Measurements from ENCODE around the gene FGF14.
A peak's percentile ranks its signal among the peaks of the same experiment; 100 is the strongest.
"Not testable (repeated sequence)": the region's sequence is repeated elsewhere in the genome, so short reads cannot be mapped to it uniquely, and the experiment has no call there.

FGF14 gene

GRCh38 chr13:101868585-101869469, 533.0 kb downstream of the FGF14 start:
- DNase-seq (ENCODE audit: low spot score): no peak

DNA sequence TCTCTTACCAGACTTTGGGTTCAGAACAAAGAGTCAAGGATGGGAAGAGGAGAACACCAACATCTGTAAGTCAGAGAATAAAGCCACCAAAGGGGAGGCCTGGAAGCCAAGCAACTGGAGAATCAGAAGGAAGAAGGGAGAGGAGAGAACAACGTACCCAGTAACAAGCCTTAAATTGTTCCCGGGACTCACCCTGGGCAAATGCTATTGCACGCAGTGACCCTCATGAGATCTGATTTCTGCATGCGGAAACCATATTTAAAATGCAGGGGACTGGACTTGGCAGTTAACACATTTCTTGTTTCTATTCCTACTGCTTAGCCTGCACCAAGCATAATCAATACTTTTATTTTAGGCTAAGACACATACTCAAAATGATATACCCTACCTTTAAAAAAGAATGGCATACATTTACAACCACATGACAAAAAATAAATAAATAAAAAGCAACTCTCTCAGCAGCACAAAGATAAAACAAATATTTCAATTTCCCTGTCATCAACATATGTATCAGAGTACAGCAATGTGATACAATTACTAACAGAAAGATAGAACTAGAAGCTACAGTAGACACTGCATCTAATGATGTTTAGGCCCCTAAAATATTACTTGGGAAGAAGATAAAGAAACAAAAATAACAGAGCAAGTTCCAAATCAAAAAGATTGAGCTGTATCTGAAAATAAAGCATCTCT, 534.8 kb downstream of the FGF14 start:
- DNase-seq (ENCODE audit: low spot score): no peak

GRCh38 chr13:101858860-101859259, 543.0 kb downstream of the FGF14 start:
- no peak for DNase-seq (ENCODE audit: low spot score)

DNA sequence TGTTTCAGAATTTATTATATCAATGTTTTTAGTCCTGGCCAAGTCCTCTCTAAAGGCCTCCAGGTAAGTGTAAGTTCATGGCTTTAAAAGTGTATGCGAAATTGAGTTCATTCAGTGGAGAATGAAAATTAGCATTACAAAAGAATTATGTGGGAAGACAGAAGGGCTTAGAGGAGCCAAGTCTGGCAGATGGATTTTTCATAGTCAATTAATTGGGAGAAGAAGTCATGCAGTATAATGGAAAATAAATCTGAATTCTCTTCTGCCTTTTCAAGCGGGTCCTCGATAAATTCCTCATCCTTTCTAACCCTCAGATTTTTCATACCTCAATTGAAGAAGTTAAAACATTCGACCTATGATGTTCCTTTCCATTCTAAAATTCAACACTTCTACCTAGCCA, 555.1 kb downstream of the FGF14 start:
- no peak for DNase-seq (ENCODE audit: low spot score)

GRCh38 chr13:101846249-101846648, 555.6 kb downstream of the FGF14 start:
- DNase-seq (ENCODE audit: low spot score): no peak

- DNase-seq (ENCODE audit: low spot score): no peak
Observed at GRCh38 chr13:101845245-101846020, 556.4 kb downstream of the FGF14 start.

DNA sequence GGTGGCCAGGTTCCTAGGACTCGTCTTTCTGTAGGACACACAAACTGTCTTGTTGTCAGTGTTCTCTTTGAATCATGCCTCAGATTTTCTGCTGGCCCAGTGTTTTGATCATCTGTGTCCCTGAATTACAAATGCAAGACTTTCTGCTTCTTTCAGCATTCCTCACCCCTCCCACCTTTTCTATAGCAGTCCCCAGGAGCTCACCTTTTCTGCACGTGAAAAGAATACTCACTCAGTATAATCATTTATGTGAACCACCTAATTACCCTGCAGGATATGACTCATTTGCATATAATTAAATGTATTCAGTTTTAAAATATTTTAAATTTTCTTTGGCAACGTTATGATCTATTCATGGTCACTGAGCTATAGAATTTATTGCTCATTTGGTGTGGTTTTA, 560.1 kb downstream of the FGF14 start:
- no peak for DNase-seq (ENCODE audit: low spot score)

- DNase-seq (ENCODE audit: low spot score): no peak
Observed at GRCh38 chr13:101838323-101838722, 563.5 kb downstream of the FGF14 start.

- DNase-seq (ENCODE audit: low spot score): not testable (repeated sequence)
Observed at GRCh38 chr13:101837778-101838177, 564.1 kb downstream of the FGF14 start.

- no peak for DNase-seq (ENCODE audit: low spot score)
Observed at GRCh38 chr13:101837288-101837687, 564.6 kb downstream of the FGF14 start.

- no peak for DNase-seq (ENCODE audit: low spot score)
Observed at GRCh38 chr13:101835920-101836319, 565.9 kb downstream of the FGF14 start.

DNA sequence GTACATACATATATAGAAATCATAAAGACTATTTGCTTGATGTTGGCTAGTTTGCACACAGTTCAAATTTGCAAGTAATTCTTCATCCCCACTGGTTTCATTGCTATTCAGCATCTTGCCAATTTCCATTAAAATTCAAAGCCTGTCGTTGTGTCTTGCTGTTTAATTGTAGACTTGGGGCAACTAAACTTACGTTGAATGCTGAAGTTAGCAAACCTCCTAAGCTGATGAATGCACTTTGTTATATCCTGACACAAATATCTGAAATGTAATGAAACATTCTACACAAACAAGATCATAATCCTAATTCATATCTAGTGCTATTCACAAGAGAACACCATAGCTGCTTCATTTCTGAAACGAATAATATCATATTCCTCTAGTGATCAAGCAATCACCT, 568.2 kb downstream of the FGF14 start:
- DNase-seq (ENCODE audit: low spot score): no peak

DNA sequence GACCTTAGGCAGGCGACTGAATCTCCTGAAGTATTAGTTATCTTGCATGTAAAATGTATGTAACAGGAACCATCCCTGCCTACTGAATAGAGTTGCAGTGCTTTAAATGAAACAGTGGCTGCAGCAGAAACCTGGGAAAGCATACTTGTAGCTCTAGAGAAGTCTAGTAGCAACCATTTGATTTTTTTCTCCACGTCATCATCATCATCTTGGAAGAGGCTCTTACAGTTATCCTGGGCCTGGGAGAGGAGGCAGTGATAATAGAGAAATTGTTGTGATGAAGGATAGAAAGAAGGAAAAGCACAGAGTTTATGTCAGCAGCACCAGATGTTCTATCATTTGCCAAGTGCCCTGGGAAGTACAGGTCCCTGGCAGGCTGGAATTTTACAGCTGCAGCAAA, 571.8 kb downstream of the FGF14 start:
- no peak for DNase-seq (ENCODE audit: low spot score)

- no peak for DNase-seq (ENCODE audit: low spot score)
Observed at GRCh38 chr13:101829484-101829883, 572.4 kb downstream of the FGF14 start.

- no peak for DNase-seq (ENCODE audit: low spot score)
Observed at GRCh38 chr13:101828119-101828518, 573.7 kb downstream of the FGF14 start.

DNA sequence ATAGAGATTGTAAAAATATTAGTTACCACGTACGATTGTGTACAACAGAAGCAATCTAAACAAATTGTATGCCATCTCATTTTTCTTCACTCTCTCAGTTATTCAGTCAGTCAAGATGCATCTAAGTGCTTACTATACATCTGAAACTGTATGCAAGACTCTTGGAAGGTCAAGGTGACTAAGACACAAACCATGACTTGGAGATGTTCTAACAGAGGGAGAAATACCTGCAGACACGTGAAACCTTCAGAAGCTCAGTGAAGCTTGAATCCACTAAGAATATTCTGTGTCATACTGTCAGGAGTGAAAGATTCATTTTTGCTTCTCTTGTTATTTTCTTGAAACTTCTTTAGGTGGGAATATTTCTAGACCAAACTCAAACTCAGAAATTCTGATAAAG, 584.0 kb downstream of the FGF14 start:
- DNase-seq (ENCODE audit: low spot score): no peak

DNA sequence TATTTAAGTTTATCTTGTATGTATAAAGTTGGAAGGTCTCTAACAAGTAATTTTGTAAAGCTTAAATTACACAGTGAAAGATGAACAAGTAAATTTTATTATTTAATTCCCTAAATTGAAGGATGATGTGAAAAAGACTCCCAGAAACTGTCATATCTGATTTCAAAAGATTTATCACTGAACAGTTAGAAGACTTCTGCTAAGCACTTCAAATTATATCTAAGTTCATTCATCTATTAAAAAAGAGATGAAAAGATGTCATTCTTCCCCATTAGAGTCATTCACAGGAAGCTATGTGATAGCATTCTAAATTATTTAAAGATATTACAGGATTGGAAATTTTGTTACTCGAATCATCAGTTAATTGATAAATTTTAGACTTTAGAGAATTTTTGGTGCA, 590.0 kb downstream of the FGF14 start:
- DNase-seq (ENCODE audit: low spot score): no peak

DNA sequence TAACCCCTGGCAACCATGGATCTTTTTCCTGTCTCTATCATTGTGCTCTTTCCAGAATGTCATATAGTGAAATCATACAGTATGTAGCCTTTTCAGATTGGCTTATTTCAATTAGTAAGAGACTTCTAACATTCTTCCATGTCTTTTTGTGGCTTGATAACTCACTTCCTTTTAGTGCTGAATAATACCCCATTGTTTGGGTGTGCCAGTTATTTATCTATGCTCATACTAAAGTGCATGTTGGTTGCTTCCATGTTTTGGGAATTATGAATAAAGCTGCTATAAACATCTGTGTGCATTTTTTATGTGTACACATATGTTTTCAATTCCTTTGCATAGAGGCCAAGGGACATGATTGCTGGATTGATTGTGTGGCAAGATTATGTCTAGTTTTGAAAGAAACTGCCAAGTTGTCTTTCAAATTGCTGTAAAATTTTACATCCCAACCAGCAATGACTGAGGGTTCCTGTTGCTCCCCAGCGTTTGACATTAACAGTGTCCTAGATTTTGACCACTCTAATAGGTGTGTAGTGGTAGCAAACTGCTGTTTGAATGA, 590.5 kb downstream of the FGF14 start:
- peak; percentile 5 for DNase-seq (ENCODE audit: low spot score)

DNA sequence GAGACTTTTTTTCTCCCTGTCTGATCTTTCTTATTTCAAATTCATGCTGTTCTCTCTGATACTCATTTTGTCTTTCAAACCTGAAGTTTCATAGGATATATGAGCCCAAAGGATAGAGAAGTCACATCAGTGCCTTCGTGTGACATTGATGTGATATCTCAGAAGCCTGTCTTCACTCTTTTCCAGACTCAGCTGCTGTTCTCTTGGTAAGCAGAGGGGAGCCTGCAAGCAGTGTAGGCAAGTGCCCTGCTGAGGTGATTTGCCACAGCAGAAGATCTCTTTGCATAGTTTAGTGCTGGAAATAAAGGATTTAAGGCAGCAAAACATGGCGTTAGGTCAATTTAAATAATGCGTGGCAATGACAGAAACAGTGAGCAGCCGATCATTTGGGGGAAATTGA, 602.7 kb downstream of the FGF14 start:
- no peak for DNase-seq (ENCODE audit: low spot score)

DNA sequence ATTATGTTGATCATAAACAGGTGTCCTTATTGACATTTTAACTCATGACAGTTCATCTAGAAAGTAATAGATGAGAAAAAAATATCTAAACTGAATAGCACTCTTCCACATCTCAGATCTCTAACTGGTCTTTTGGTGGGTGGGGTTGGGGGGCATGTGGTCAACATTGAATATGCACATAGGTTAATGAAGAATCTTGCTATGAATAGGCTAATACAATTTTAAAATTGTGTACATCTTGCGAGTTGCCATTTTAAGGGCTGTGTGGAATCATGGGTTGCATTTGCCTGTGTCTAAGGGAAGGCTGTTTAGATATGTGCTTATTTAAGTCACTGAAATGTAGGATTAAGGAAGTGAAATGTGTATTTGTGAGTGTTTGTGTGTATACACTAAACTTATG, 603.4 kb downstream of the FGF14 start:
- no peak for DNase-seq (ENCODE audit: low spot score)

DNA sequence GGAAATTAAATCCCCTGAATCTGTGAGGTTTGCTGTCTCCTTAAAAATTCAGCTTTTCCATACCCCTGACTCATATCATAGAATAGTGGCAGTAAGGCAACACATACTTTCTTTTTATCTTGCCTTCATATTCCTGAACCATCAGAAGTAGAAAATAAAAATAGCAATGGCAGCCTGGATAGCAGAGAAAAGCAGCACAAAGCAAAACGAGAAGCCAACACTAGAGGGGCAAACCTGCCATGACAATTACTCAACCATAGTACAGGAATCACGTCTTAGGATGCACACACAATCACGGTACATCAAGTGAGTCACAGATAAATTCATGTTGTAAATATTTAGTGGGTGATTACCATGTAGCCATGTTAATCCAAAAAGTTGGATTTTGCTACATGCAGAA, 606.4 kb downstream of the FGF14 start:
- DNase-seq (ENCODE audit: low spot score): no peak

GRCh38 chr13:101795025-101795424, 606.8 kb downstream of the FGF14 start:
- no peak for DNase-seq (ENCODE audit: low spot score)
